GM12874 (cell line): ENCODE data around the gene ITM2B.

Source experiments
- CTCF ChIP-seq: IDR thresholded peaks from 2 replicates; pipeline ENCODE4 v1.5.1; 2011; ENCODE audit warnings: low read depth, mild to moderate bottlenecking, control low read depth, low read length, moderate library complexity; ENCODE audit not compliant: insufficient read depth

ITM2B gene

DNA sequence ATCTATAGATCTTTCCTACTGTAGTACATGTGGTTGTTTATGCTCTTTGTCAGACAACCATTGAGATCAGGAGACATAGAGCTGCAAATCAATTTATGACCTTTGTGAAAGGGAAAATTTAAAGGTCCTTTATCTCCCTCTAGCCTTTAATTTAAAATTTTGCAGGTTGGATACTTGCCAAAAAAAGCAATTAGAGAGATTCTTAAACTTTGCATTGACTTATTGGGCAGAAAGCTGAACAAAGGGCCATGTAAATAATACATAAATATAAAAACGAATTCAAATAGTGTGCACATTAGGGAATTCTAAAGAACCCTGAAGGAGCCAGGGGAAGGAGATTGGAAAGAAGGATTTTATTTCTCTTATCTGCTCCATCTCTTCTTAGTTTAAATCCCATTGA lies 48.5 kb downstream of the ITM2B start:
- no peak for TF ChIP-seq CTCF

- no peak for TF ChIP-seq CTCF
Observed at GRCh38 chr13:48291730-48292129, 58.7 kb downstream of the ITM2B start.

DNA sequence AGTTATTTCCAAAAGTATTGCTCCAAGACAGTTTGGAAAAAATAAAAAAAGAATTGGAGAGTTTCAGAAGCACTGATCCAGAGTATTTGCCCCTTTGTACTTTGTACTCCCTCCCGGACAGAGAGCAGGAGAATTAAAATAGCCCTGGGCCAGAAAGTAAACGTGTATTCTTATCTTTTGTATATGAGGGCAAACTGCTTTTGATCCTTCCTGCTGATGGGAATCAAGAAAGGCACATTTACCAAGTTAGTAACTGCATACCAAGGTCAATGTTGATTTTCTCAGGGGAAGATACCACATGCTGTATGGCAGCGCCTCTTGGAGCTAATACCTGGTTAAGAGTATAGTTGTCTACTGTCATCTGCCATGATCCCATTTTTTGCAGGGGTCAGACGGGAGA lies 59.6 kb downstream of the ITM2B start:
- TF ChIP-seq CTCF: no peak

- TF ChIP-seq CTCF: no peak
Observed at GRCh38 chr13:48294653-48295052, 61.6 kb downstream of the ITM2B start.

- no peak for TF ChIP-seq CTCF
Observed at GRCh38 chr13:48295271-48295670, 62.3 kb downstream of the ITM2B start.

DNA sequence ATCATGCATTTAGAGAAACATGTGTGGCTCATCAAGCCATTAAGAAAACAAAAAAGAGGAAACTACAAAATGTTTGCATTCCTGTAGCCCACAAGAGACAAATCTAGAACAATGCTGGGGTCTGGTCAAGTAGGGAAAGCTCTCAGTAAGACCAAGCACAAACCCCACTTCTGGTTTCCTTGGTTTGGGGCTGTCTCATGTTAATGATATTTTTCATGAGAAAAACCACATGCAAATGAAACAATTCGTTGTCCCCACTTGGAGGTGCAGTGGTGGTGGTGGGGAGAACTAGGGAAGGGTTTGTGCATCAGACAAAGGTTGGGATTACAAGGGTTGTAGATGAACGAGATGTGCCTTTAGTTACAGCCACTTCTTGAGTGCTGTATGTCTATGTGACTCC lies 63.5 kb downstream of the ITM2B start:
- TF ChIP-seq CTCF: no peak

GRCh38 chr13:48297131-48297786 lies 64.3 kb downstream of the ITM2B start:
- TF ChIP-seq CTCF: no peak
